Stimulated activated CD4-positive, alpha-beta T cell treated with anti-CD3 and anti-CD28 coated beads, Interleukin-4, amount 100 ng/mL, for 4 hours (primary cell): ENCODE measurements around the gene GNPAT.

Experiments used
- DNase-seq, 2 experiments: peaks; one replicate each; pipeline ENCODE4 v3.0.0-alpha.2; 2020

Gene GNPAT

GRCh38 chr1:231213831-231214573 is 27.0 kb upstream of the GNPAT start:
- DNase-seq: no peak

GRCh38 chr1:231214918-231215680 is 25.9 kb upstream of the GNPAT start:
- DNase-seq: no peak

GRCh38 chr1:231215681-231216385 is 25.2 kb upstream of the GNPAT start:
- no peak for DNase-seq

GRCh38 chr1:231216498-231216897 is 24.5 kb upstream of the GNPAT start:
- no peak for DNase-seq

- no peak for DNase-seq
Observed at GRCh38 chr1:231217056-231217455, 24.0 kb upstream of the GNPAT start.

- DNase-seq: no peak
Observed at GRCh38 chr1:231218078-231218477, 22.9 kb upstream of the GNPAT start.

- no peak for DNase-seq
Observed at GRCh38 chr1:231219422-231220401, 21.3 kb upstream of the GNPAT start.

GRCh38 chr1:231220801-231221200 is 20.2 kb upstream of the GNPAT start:
- DNase-seq: no peak

- DNase-seq: no peak
Observed at GRCh38 chr1:231226156-231226555, 14.9 kb upstream of the GNPAT start.

- DNase-seq: no peak
Observed at GRCh38 chr1:231231511-231231910, 9.5 kb upstream of the GNPAT start.

GRCh38 chr1:231232870-231233734 is 7.9 kb upstream of the GNPAT start:
- no peak for DNase-seq

GRCh38 chr1:231233735-231234417 is 7.1 kb upstream of the GNPAT start:
- DNase-seq: no peak

- no peak for DNase-seq
Observed at GRCh38 chr1:231234506-231234905, 6.5 kb upstream of the GNPAT start.

GRCh38 chr1:231235526-231236207 is 5.3 kb upstream of the GNPAT start:
- DNase-seq: no peak

GRCh38 chr1:231236208-231236591 is 4.8 kb upstream of the GNPAT start:
- DNase-seq: no peak

GRCh38 chr1:231236938-231237337 is 4.1 kb upstream of the GNPAT start:
- no peak for DNase-seq

- DNase-seq: no peak
Observed at GRCh38 chr1:231238298-231238697, 2.7 kb upstream of the GNPAT start.

- DNase-seq: no peak
Observed at GRCh38 chr1:231240531-231240882, 505 bp upstream of the GNPAT start.

- DNase-seq: no peak
Observed at GRCh38 chr1:231241750-231242149, 738 bp downstream of the GNPAT start.

- no peak for DNase-seq
Observed at GRCh38 chr1:231242516-231243198, 1.6 kb downstream of the GNPAT start.
